B cell (primary cell): ENCODE measurements around the gene EFCAB14. TPM values are rescaled to one million over a fixed set of nuclear protein-coding genes. Genes with fewer than 3 reads are reported as not detected.

Experiments used
- ATAC-seq: fragments of 200-7000 bp; cut with Tn5 transposase; one replicate; pipeline ENCODE4 v1.10.0; 2021; ENCODE audit warnings: low read depth, mild to moderate bottlenecking, moderate number of reproducible peaks, moderate library complexity
- CTCF ChIA-PET: fragments of 350-600 bp; sonication (Branson Sonifier 250); formaldehyde crosslinking; loops from one replicate; lab custom pipeline; 2021; ENCODE audit warnings: antibody characterized with exemption, inconsistent platforms; lab: Charles Lee
- POLR2A ChIA-PET: fragments of 350-600 bp; sonication (Branson Sonifier 250); formaldehyde crosslinking; loops from one replicate; lab custom pipeline; 2021; ENCODE audit warnings: antibody characterized with exemption; lab: Charles Lee
- DNase-seq: peaks from one replicate; pipeline ENCODE4 v3.0.0; 2013
- H2AFZ ChIP-seq: 2 replicates; pipeline ENCODE4 v1.6.1; 2012; ENCODE audit warnings: mild to moderate bottlenecking, low read depth, low read length; ENCODE audit not compliant: insufficient read depth, poor library complexity, severe bottlenecking
- H3K27ac ChIP-seq, 2 donors: 1 replicate in 1 of 2; 2 replicates in 1 of 2; pipeline ENCODE4 v1.5.1; 2012 to 2013; ENCODE audit warnings: low read length in 2 of 2, mild to moderate bottlenecking in 2 of 2, moderate library complexity in 1 of 2
- H3K27me3 ChIP-seq, 4 experiments: fragments of 200-600 bp in 1 of 4; sonication (generic) in 1 of 4; replicated peaks in 1 of 4; 1 replicate in 2 of 4; 2 replicates in 2 of 4; pipeline versions ENCODE4 v1.6.1 to v1.7.0; 2013 to 2016; ENCODE audit warnings: low read length in 3 of 4, mild to moderate bottlenecking in 2 of 4, mixed read lengths in 1 of 4, moderate library complexity in 1 of 4; ENCODE audit not compliant: insufficient read depth in 4 of 4, control insufficient read depth in 3 of 4; ENCODE audit errors: control extremely low read depth in 1 of 4
- H3K36me3 ChIP-seq, 2 experiments: replicated peaks in 1 of 2; 1 replicate in 1 of 2; 2 replicates in 1 of 2; pipeline versions ENCODE4 v1.6.1 to v1.7.1; 2013; ENCODE audit warnings: low read length in 1 of 2; ENCODE audit not compliant: insufficient read depth in 2 of 2, control insufficient read depth in 1 of 2; ENCODE audit errors: control extremely low read depth in 1 of 2, extremely low read depth in 1 of 2
- H3K4me1 ChIP-seq, 2 donors: fragments of 200-600 bp in 1 of 2; sonication (generic) in 1 of 2; 1 replicate in 1 of 2; 2 replicates in 1 of 2; pipeline versions ENCODE4 v1.5.1 to v1.6.1; 2013 to 2017; ENCODE audit warnings: low read length in 2 of 2; ENCODE audit not compliant: control insufficient read depth in 2 of 2, insufficient read depth in 2 of 2
- H3K4me2 ChIP-seq: replicated peaks from 2 replicates; pipeline ENCODE3; 2012; ENCODE audit warnings: mild to moderate bottlenecking, low read depth, low read length; ENCODE audit not compliant: poor library complexity, severe bottlenecking
- H3K4me3 ChIP-seq, 5 experiments: fragments of 200-600 bp in 1 of 5; sonication (generic) in 1 of 5; 1 replicate in 3 of 5; 2 replicates in 2 of 5; pipeline versions ENCODE4 v1.5.1 to v1.7.0; 2011 to 2016; ENCODE audit warnings: low read length in 4 of 5, mild to moderate bottlenecking in 4 of 5, low read depth in 2 of 5, control low read depth in 1 of 5, moderate library complexity in 1 of 5; ENCODE audit not compliant: insufficient read depth in 1 of 5; ENCODE audit errors: control extremely low read depth in 1 of 5, extremely low read depth in 1 of 5
- H3K79me2 ChIP-seq: fragments of 200-600 bp; sonication (generic); one replicate; pipeline ENCODE4 v1.6.0; 2016; ENCODE audit warnings: low read length; ENCODE audit not compliant: control insufficient read depth, insufficient read depth
- H3K9ac ChIP-seq: fragments of 200-600 bp; sonication (generic); 2 replicates; pipeline ENCODE4 v1.6.1; 2017; ENCODE audit warnings: mild to moderate bottlenecking, low read length, moderate library complexity
- H3K9me3 ChIP-seq, 3 donors: one replicate each; pipeline versions ENCODE4 v1.6.1 to v1.7.1; 2013; ENCODE audit warnings: low read length in 2 of 3; ENCODE audit not compliant: control insufficient read depth in 2 of 3, insufficient read depth in 1 of 3; ENCODE audit errors: control extremely low read depth in 1 of 3
- H4K20me1 ChIP-seq: 2 replicates; pipeline ENCODE4 v1.6.0; 2012; ENCODE audit warnings: mild to moderate bottlenecking, low read length; ENCODE audit not compliant: insufficient read depth, control insufficient read depth, poor library complexity, severe bottlenecking
- H3K27ac Mint-ChIP-seq: one replicate; pipeline ENCODE4 v1.8.0; 2021; ENCODE audit warnings: mixed read lengths
- H3K27me3 Mint-ChIP-seq: one replicate; pipeline ENCODE4 v1.8.0; 2021; ENCODE audit warnings: mixed read lengths
- H3K4me1 Mint-ChIP-seq: one replicate; pipeline ENCODE4 v1.8.0; 2021; ENCODE audit warnings: mixed read lengths
- H3K4me3 Mint-ChIP-seq: one replicate; pipeline ENCODE4 v1.8.0; 2021; ENCODE audit warnings: mixed read lengths
- H3K9me3 Mint-ChIP-seq: one replicate; pipeline ENCODE4 v1.8.0; 2022; ENCODE audit warnings: mixed read lengths; ENCODE audit not compliant: insufficient read depth
- EZH2 ChIP-seq: IDR thresholded peaks from 2 replicates; pipeline ENCODE4 v1.6.1; 2012; ENCODE audit warnings: borderline replicate concordance, low read depth, mild to moderate bottlenecking, moderate library complexity, low read length; ENCODE audit not compliant: insufficient read depth, poor library complexity, severe bottlenecking
- WGBS: methylation state at CpG from one replicate; pipeline ENCODE4 v1.1.5; 2013; ENCODE audit warnings: missing lambda C conversion rate; ENCODE audit not compliant: insufficient coverage; 5-methylcytosine and 5-hydroxymethylcytosine counted together
- intact Hi-C: fragments of 100-400 bp; cut with micrococcal nuclease; formaldehyde crosslinking; loops from one replicate; pipeline ENCODE4 v1.10.0; 2022
- polyA plus RNA-seq: library from polyadenylated mRNA; depleted of rRNA; stranded (reverse); fragments of >200 nt; gene quantifications from 2 replicates; pipeline ENCODE4 v1.2.3, GENCODE V29; 2012
- total RNA-seq, 2 donors: library from RNA; stranded (reverse); fragments of 120-200 nt in 1 of 2; gene quantifications; 1 replicate in 1 of 2; 2 replicates in 1 of 2; pipeline versions ENCODE4 v1.2.3 to v1.2.4, GENCODE V29; 2013 to 2022
- TF ChIP-seq, protein P1 (sequence below): fragments of 200-600 bp; IDR thresholded peaks from one replicate; pipeline ENCODE4 v1.8.0; 2022; ENCODE audit warnings: antibody characterized with exemption, mild to moderate bottlenecking

Gene EFCAB14
- total and polyA plus RNA-seq, 2 donors (not counting 1 experiment from before 2014, with no cell fraction given) = 22.8 to 98.8 TPM

DNA sequence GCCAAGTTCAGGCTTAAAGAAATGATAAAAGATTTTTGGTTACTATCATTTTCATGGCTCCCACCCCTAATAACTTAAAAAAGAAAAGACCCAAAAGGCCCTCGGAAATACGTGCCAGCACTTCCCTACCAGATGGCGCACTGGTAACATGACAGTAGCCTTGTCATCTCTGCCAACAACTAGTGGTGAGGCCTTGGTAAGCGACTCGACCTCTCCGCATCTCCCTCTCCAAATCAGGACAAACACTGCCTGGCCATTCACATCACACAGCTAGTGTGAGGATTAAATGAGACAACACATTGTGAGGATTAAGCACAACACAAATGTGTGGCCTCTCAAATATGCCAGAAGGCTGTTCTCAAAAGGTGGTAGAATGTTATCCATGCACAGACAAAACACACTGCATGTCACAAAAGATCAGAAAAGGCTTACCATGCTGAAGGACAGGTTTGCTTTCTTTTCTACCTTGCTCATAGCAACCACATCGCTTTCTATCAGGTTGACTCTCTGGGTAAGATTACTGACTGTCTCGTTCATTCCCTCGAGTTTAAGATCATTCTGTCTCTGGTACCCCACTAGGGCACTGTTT is 30.9 kb downstream of the EFCAB14 start:
- ATAC-seq = no peak
- Histone ChIP-seq H3K4me1 (no peaks in the 10 kb centered on the region), H3K4me3 (no peak overlapping the region), H4K20me1 (peaks cover 12% of the 10 kb centered on the region), H3K79me2 (no peaks in the 10 kb centered on the region), H3K9ac (no peak overlapping the region), H3K36me3 (peaks cover 5 to 98% of the 10 kb centered on the region in 2 experiments), H3K9me3 (no peaks in the 10 kb centered on the region), H3K4me2 (no peak overlapping the region), H3K27me3 (no peaks in the 10 kb centered on the region), H2AFZ (no peak overlapping the region), H3K27ac (no peak overlapping the region)
- WGBS = 58% methylated on average over 5 of the region's 9 CpGs
- Mint-ChIP-seq H3K4me1 (no peaks in the 10 kb centered on the region), H3K27ac (no peak overlapping the region), H3K4me3 (no peak overlapping the region), H3K9me3 (no peaks in the 10 kb centered on the region), H3K27me3 (no peaks in the 10 kb centered on the region)
- POLR2A ChIA-PET = no interaction called here
- CTCF ChIA-PET = no interaction called here
- TF ChIP-seq, protein P1, sequence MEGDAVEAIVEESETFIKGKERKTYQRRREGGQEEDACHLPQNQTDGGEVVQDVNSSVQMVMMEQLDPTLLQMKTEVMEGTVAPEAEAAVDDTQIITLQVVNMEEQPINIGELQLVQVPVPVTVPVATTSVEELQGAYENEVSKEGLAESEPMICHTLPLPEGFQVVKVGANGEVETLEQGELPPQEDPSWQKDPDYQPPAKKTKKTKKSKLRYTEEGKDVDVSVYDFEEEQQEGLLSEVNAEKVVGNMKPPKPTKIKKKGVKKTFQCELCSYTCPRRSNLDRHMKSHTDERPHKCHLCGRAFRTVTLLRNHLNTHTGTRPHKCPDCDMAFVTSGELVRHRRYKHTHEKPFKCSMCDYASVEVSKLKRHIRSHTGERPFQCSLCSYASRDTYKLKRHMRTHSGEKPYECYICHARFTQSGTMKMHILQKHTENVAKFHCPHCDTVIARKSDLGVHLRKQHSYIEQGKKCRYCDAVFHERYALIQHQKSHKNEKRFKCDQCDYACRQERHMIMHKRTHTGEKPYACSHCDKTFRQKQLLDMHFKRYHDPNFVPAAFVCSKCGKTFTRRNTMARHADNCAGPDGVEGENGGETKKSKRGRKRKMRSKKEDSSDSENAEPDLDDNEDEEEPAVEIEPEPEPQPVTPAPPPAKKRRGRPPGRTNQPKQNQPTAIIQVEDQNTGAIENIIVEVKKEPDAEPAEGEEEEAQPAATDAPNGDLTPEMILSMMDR = no peak
- TF ChIP-seq EZH2 = no peak
- no peak for DNase-seq
- intact Hi-C loops = no loop called here

DNA sequence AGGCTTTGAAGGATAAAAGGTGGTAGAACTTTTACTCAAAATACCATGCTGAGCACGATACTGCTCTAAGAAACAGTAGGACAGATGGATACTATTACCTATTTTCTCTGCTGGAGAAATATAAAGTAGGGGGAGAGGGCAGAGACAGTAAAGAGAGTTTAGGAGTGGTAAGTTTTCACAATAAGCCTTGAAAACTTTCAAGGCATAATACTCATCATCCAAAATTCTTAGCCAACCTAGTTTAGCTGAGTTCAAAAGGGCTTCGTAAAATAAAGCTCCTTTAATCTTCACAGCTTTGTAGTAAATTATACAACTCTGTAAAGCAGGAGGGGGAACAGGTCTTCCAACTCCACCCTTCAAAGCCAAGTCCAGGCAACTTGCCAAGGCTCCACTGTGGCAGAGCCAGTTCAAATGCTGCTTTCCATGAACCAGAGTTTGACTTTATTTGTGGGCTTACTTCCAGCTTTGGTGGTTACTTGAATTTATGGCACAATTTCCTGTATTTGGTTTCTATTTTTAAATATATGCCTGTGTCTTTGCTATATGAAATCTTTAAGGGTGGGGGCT is 31.7 kb downstream of the EFCAB14 start:
- ATAC-seq (no peak), DNase-seq (no peak)
- Histone ChIP-seq H3K4me1 (no peaks in the 10 kb centered on the region), H3K36me3 (peaks cover 3 to 99% of the 10 kb centered on the region in 2 experiments), H3K79me2 (no peaks in the 10 kb centered on the region), H3K9ac (no peak overlapping the region), H3K4me2 (no peak overlapping the region), H3K4me3 (no peak overlapping the region), H4K20me1 (peaks cover 5% of the 10 kb centered on the region), H3K27ac (no peak overlapping the region), H3K27me3 (no peaks in the 10 kb centered on the region), H3K9me3 (no peaks in the 10 kb centered on the region), H2AFZ (no peak overlapping the region)
- ChIA-PET POLR2A (no interaction called here), CTCF (no interaction called here)
- TF ChIP-seq, protein P1 = no peak
- TF ChIP-seq EZH2 = no peak
- H3K9me3 Mint-ChIP-seq = no peaks in the 10 kb centered on the region
- no CpG with 5 or more reads among the region's 2 CpGs for WGBS
- H3K4me3 Mint-ChIP-seq = no peak overlapping the region
- no peak overlapping the region for H3K27ac Mint-ChIP-seq
- no peaks in the 10 kb centered on the region for H3K27me3 Mint-ChIP-seq
- no peaks in the 10 kb centered on the region for H3K4me1 Mint-ChIP-seq
- intact Hi-C loops = no loop called here
